GM21786 (cell line): Measurements from ENCODE around the gene RHOT2.
A peak's percentile ranks its signal among the peaks of the same experiment; 100 is the strongest.
"Not testable (repeated sequence)": the region's sequence is repeated elsewhere in the genome, so short reads cannot be mapped to it uniquely, and the experiment has no call there.

ENCODE experiments used
- ATAC-seq: cut with Tn5 transposase; IDR thresholded peaks from one replicate; pipeline ENCODE4 v1.9.1; 2021; ENCODE audit not compliant: unreplicated experiment

RHOT2 gene

GRCh38 chr16:712740-713250 is 44.9 kb downstream of the RHOT2 start:
- not testable (repeated sequence) for ATAC-seq

- no peak for ATAC-seq
Measured at GRCh38 chr16:714079-714478, 46.1 kb downstream of the RHOT2 start.

- peak; percentile 67 for ATAC-seq
Measured at GRCh38 chr16:714558-715476, 46.9 kb downstream of the RHOT2 start, which contains the start of gene METRN. Gene METRN, plus strand, starts transcription at chr16:715118. Its CDS starts 172 bp downstream, at chr16:715290.

GRCh38 chr16:715477-716199 is 47.7 kb downstream of the RHOT2 start:
- ATAC-seq: no peak

GRCh38 chr16:716200-716568 is 48.3 kb downstream of the RHOT2 start:
- no peak for ATAC-seq

GRCh38 chr16:716768-717325 is 48.9 kb downstream of the RHOT2 start:
- no peak for ATAC-seq

- no peak for ATAC-seq
Measured at GRCh38 chr16:717450-718245, 49.7 kb downstream of the RHOT2 start.

GRCh38 chr16:718389-718788 is 50.5 kb downstream of the RHOT2 start:
- no peak for ATAC-seq

- ATAC-seq: no peak
Measured at GRCh38 chr16:718922-719321, 51.0 kb downstream of the RHOT2 start.

GRCh38 chr16:719815-720446 is 52.0 kb downstream of the RHOT2 start:
- no peak for ATAC-seq

GRCh38 chr16:720447-720989 is 52.6 kb downstream of the RHOT2 start:
- ATAC-seq: no peak

GRCh38 chr16:720990-721764 is 53.2 kb downstream of the RHOT2 start, which contains the start of gene ANTKMT:
Gene ANTKMT, plus strand, starts transcription at chr16:721146. Its CDS starts 129 bp downstream, at chr16:721275.
- ATAC-seq: peak; percentile 66

- no peak for ATAC-seq
Measured at GRCh38 chr16:721765-722540, 54.0 kb downstream of the RHOT2 start.

GRCh38 chr16:722835-723633 is 55.1 kb downstream of the RHOT2 start:
- no peak for ATAC-seq

GRCh38 chr16:723695-724094 is 55.8 kb downstream of the RHOT2 start:
- no peak for ATAC-seq
